ENCODE results near the gene ASB12. TPM values are rescaled to one million over a fixed set of nuclear protein-coding genes. Genes with fewer than 3 reads are reported as not detected.
A peak's percentile ranks its signal among the peaks of the same experiment; 100 is the strongest.

Gene ASB12
- polyA plus RNA-seq, 1 of the 3 experiments (the other 2 are of a cell fraction) = 0.03 TPM

- ChIA-PET CTCF (interaction anchor here (1.0 to 1.5 kb wide), 5 partner anchors 9 to 112 kb away, joined by 3 to 6 read pairs (median 3); no protein-coding TSS in a partner anchor), POLR2A (no interaction called here)
- Histone ChIP-seq H3K27me3 (ENCODE audit: insufficient read depth) (no peaks in the 10 kb centered on the region), H3K4me2 (peak within 1 kb of the TSS; percentile 95), H3K79me2 (ENCODE audit: insufficient read depth) (no peaks in the 10 kb centered on the region), H3K27ac (ENCODE audit: low read depth in 2 of 2, low read length in 1 of 2) (peak within 1 kb of the TSS; percentile 78 to 89), H3K4me1 (ENCODE audit: control insufficient read depth in 1 of 2, insufficient read depth in 2 of 2, low read depth in 1 of 2, low read length in 1 of 2) (peaks cover 4 to 27% of the 10 kb centered on the region in 2 experiments; a peak in 1 of 4 replicates), H3K36me3 (replicated peaks in 1 of 2; ENCODE audit: control insufficient read depth in 1 of 2, insufficient read depth in 2 of 2, low read length in 1 of 2) (no peaks in the 10 kb centered on the region), H3F3A (replicated peaks; ENCODE audit: insufficient read depth) (peaks cover 7% of the 10 kb centered on the region), H3K9ac (peak within 1 kb of the TSS; percentile 71), H3K9me2 (no peaks in the 10 kb centered on the region), H2AFZ (ENCODE audit: low read depth) (peak within 1 kb of the TSS; percentile 85), H3K4me3 (ENCODE audit: low read depth in 2 of 2, low read length in 1 of 2) (peak within 1 kb of the TSS; percentile 66 to 75), H4K20me1 (ENCODE audit: insufficient read depth) (0 out of 2 replicates have a peak, but pooled peaks cover 5% of the 10 kb centered on the region), H3K9me3 (no peaks in the 10 kb centered on the region)
- DNase-seq = no peak
- no peak for TF ChIP-seq PBX3 (IDR thresholded peaks at IDR 0.05)
- no peak for TF ChIP-seq GABPA (IDR thresholded peaks at IDR 0.05; ENCODE audit: low read depth)
- no peak for TF ChIP-seq ZBTB33 (IDR thresholded peaks at IDR 0.05; ENCODE audit: borderline replicate concordance, low read depth)
- TF ChIP-seq, protein P1, sequence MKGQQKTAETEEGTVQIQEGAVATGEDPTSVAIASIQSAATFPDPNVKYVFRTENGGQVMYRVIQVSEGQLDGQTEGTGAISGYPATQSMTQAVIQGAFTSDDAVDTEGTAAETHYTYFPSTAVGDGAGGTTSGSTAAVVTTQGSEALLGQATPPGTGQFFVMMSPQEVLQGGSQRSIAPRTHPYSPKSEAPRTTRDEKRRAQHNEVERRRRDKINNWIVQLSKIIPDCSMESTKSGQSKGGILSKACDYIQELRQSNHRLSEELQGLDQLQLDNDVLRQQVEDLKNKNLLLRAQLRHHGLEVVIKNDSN (IDR thresholded peaks at IDR 0.05; ENCODE audit: borderline replicate concordance, low read depth) = no peak
- no peak for TF ChIP-seq RCOR1 (IDR thresholded peaks at IDR 0.05; ENCODE audit: low read length)
- TF ChIP-seq RXRA (IDR thresholded peaks at IDR 0.05; ENCODE audit: borderline replicate concordance, low read depth) = no peak
- no peak for TF ChIP-seq SIN3A (IDR thresholded peaks at IDR 0.05; ENCODE audit: borderline replicate concordance, low read depth, low read length)
- no peak for TF ChIP-seq TEAD4 (IDR thresholded peaks at IDR 0.05; ENCODE audit: borderline replicate concordance, insufficient read depth)
- TF ChIP-seq POLR2AphosphoS5 (IDR thresholded peaks at IDR 0.05; ENCODE audit: low read depth, low read length) = no peak
- 0% methylated on average over 5 of the region's 29 CpGs for WGBS (ENCODE audit: low lambda C conversion rate)
Measured at GRCh38 chrX:64205441-64205734, 25.0 kb downstream of the ASB12 start, which contains the start of gene AMER1. Gene AMER1, minus strand, starts transcription at chrX:64205708. Its CDS starts 12,422 bp downstream, at chrX:64193286.

GRCh38 chrX:64204701-64205440, 25.5 kb downstream of the ASB12 start:
- Histone ChIP-seq H3K9me2 (no peaks in the 10 kb centered on the region), H3K4me3 (ENCODE audit: low read depth in 2 of 2, low read length in 1 of 2) (peak overlapping the region; percentile 66 to 75), H3K79me2 (ENCODE audit: insufficient read depth) (no peaks in the 10 kb centered on the region), H3F3A (replicated peaks; ENCODE audit: insufficient read depth) (peaks cover 7% of the 10 kb centered on the region), H2AFZ (ENCODE audit: low read depth) (peak overlapping the region; percentile 85; the same call in 1 of the 2 replicates), H3K36me3 (replicated peaks in 1 of 2; ENCODE audit: control insufficient read depth in 1 of 2, insufficient read depth in 2 of 2, low read length in 1 of 2) (no peaks in the 10 kb centered on the region), H3K27ac (ENCODE audit: low read depth in 2 of 2, low read length in 1 of 2) (peak overlapping the region; percentile 78 to 79; a peak in 3 of 4 replicates), H3K4me1 (ENCODE audit: control insufficient read depth in 1 of 2, insufficient read depth in 2 of 2, low read depth in 1 of 2, low read length in 1 of 2) (peaks cover 4 to 27% of the 10 kb centered on the region in 2 experiments; a peak in 1 of 4 replicates), H4K20me1 (ENCODE audit: insufficient read depth) (0 out of 2 replicates have a peak, but pooled peaks cover 5% of the 10 kb centered on the region), H3K9ac (peak overlapping the region; percentile 71; the same call in 1 of the 2 replicates), H3K9me3 (no peaks in the 10 kb centered on the region), H3K27me3 (ENCODE audit: insufficient read depth) (no peaks in the 10 kb centered on the region), H3K4me2 (peak overlapping the region; percentile 95)
- DNase-seq = peak; percentile 75
- TF ChIP-seq MAX (IDR thresholded peaks at IDR 0.05; ENCODE audit: low read depth) (0 out of 2 replicates have a peak, but pooled peaks have one; percentile 18), GATA2 (CRISPR knock-in tag; IDR thresholded peaks at IDR 0.05) (no peak), MXI1 (IDR thresholded peaks at IDR 0.05; ENCODE audit: low read depth, low read length) (no peak; the same call in 1 of the 2 replicates), EZH2phosphoT487 (IDR thresholded peaks at IDR 0.05; ENCODE audit: borderline replicate concordance, low read depth) (no peak), FOXJ3 (CRISPR knock-in tag; IDR thresholded peaks at IDR 0.05) (no peak), RXRA (IDR thresholded peaks at IDR 0.05; ENCODE audit: borderline replicate concordance, low read depth) (no peak)
- ChIA-PET POLR2A (no interaction called here), CTCF (interaction anchor here (1.1 to 1.5 kb wide), 4 partner anchors 9 to 91 kb away, joined by 3 to 6 read pairs (median 3); no protein-coding TSS in a partner anchor)
- WGBS (ENCODE audit: low lambda C conversion rate) = 3% methylated on average over 16 of the region's 46 CpGs
